K562 (cell line): Measurements from ENCODE around the gene MMS19. TPM values are rescaled to one million over a fixed set of nuclear protein-coding genes. Genes with fewer than 3 reads are reported as not detected.

Experiments
- ARID1B ChIP-seq: fragments of 450-650 bp; IDR thresholded peaks from 2 replicates; pipeline ENCODE4 v1.6.1; 2016; ENCODE audit warnings: antibody characterized with exemption, mild to moderate bottlenecking, inconsistent platforms
- C11orf30 ChIP-seq: fragments of 450-650 bp; IDR thresholded peaks from 2 replicates; pipeline ENCODE4 v1.6.1; 2016; ENCODE audit warnings: low read depth, mild to moderate bottlenecking
- CBFA2T3 ChIP-seq: fragments of 450-650 bp; IDR thresholded peaks from 2 replicates; pipeline ENCODE4 v1.6.1; 2017
- GTF3C2 ChIP-seq: IDR thresholded peaks from 3 replicates; pipeline ENCODE4 v1.6.1; 2011; ENCODE audit warnings: borderline replicate concordance, mild to moderate bottlenecking, moderate library complexity; ENCODE audit not compliant: insufficient read length; ENCODE audit errors: extremely low read depth
- HDAC1 ChIP-seq, 2 experiments: fragments of 450-650 bp; IDR thresholded peaks; 2 replicates each; pipeline ENCODE4 v1.6.1; 2016 to 2017; ENCODE audit warnings: inconsistent platforms in 1 of 2, mild to moderate bottlenecking in 1 of 2, moderate library complexity in 1 of 2
- HNRNPH1 ChIP-seq: fragments of 200-400 bp; formaldehyde crosslinking; optimal IDR thresholded peaks from 2 replicates; pipeline ENCODE3; 2017; ENCODE audit warnings: low read depth, mild to moderate bottlenecking, low read length, moderate library complexity
- MCM3 ChIP-seq: fragments of 450-650 bp; IDR thresholded peaks from 2 replicates; pipeline ENCODE4 v1.6.1; 2016
- MTA1 ChIP-seq: fragments of 450-650 bp; IDR thresholded peaks from 2 replicates; pipeline ENCODE4 v1.6.1; 2017; ENCODE audit warnings: borderline replicate concordance
- POLR2G ChIP-seq: fragments of 200-400 bp; formaldehyde crosslinking; IDR thresholded peaks from 2 replicates; pipeline ENCODE4 v1.6.1; 2017; ENCODE audit warnings: low read depth, mild to moderate bottlenecking, antibody characterized with exemption, low read length, moderate library complexity
- SP2 ChIP-seq: IDR thresholded peaks from 2 replicates; pipeline ENCODE4 v1.6.1; 2011; ENCODE audit warnings: mild to moderate bottlenecking, low read depth, low read length, moderate library complexity; ENCODE audit not compliant: poor library complexity, severe bottlenecking; ENCODE audit errors: extremely low read depth
- ZNF121 ChIP-seq: sonication (generic); formaldehyde crosslinking; conservative IDR thresholded peaks from 2 replicates; pipeline ENCODE4 v1.8.0; 2022; ENCODE audit warnings: missing genetic modification reagents
- ZNF263 ChIP-seq: sonication (generic); formaldehyde crosslinking; IDR thresholded peaks from 2 replicates; pipeline ENCODE4 v1.8.0; 2022; ENCODE audit warnings: mild to moderate bottlenecking, missing genetic modification reagents, borderline replicate concordance
- polyA plus RNA-seq, 8 experiments: library from polyadenylated mRNA; depleted of rRNA in 4 of 8; stranded (reverse) in 5 of 8; unstranded in 3 of 8; fragments of >200 nt; fragmentation: Nextera tagmentation in 2 of 8; fragmentation: Illumina TruSeq in 1 of 8; extraction: Ambion mirVana in 2 of 8; extraction: Trizol in 1 of 8; gene quantifications; 2 replicates each; pipeline versions ENCODE4 v1.2.1 to v1.2.3, GENCODE V29; 2011 to 2014; ENCODE audit warnings: inconsistent platforms in 1 of 8, missing spikeins in 1 of 8
- total RNA-seq, 7 experiments: library from RNA; depleted of rRNA in 6 of 7; stranded (reverse); fragments of >200 nt in 6 of 7; fragmentation: Illumina TruSeq in 2 of 7; extraction: Trizol in 2 of 7; gene quantifications; 2 replicates each; pipeline versions ENCODE4 v1.2.1 to v1.2.3, GENCODE V29; 2011 to 2021; ENCODE audit warnings: low replicate concordance in 1 of 7
- TF ChIP-seq, protein P1 (sequence below): fragments of 450-650 bp; IDR thresholded peaks from 2 replicates; pipeline ENCODE4 v1.6.1; 2017; ENCODE audit warnings: antibody characterized with exemption, mild to moderate bottlenecking
- TF ChIP-seq, protein P2 (sequence below): fragments of 250-450 bp; sonication (Bioruptor Pico); IDR thresholded peaks from 2 replicates; pipeline ENCODE4 v1.5.0; 2020; ENCODE audit warnings: mild to moderate bottlenecking, borderline replicate concordance

Gene MMS19
- total and polyA plus RNA-seq, 9 of the 15 experiments (the other 6 are each of a cell fraction or from before 2014, with no cell fraction given): 40.1 to 110 (median 62.9) TPM

GRCh38 chr10:97543025-97543546 is 44.9 kb upstream of the MMS19 start (continued):
- TF ChIP-seq GTF3C2 (no peak), ZNF121 (no peak), MCM3 (no peak), MTA1 (peak; percentile 24; the same call in 1 of the 2 replicates), SP2 (no peak), C11orf30 (0 out of 2 replicates have a peak, but pooled peaks have one; percentile 11), ARID1B (peak; percentile 77), POLR2G (no peak), HNRNPH1 (no peak), CBFA2T3 (peak; percentile 37), ZNF263 (CRISPR knock-in tag) (peak; percentile 37; the same call in 1 of the 2 replicates), HDAC1 (IDR thresholded peaks at IDR 0.05) (peak in 1 of 2 experiments; percentile 60; a peak in 2 of 4 replicates)
- TF ChIP-seq, protein P1, sequence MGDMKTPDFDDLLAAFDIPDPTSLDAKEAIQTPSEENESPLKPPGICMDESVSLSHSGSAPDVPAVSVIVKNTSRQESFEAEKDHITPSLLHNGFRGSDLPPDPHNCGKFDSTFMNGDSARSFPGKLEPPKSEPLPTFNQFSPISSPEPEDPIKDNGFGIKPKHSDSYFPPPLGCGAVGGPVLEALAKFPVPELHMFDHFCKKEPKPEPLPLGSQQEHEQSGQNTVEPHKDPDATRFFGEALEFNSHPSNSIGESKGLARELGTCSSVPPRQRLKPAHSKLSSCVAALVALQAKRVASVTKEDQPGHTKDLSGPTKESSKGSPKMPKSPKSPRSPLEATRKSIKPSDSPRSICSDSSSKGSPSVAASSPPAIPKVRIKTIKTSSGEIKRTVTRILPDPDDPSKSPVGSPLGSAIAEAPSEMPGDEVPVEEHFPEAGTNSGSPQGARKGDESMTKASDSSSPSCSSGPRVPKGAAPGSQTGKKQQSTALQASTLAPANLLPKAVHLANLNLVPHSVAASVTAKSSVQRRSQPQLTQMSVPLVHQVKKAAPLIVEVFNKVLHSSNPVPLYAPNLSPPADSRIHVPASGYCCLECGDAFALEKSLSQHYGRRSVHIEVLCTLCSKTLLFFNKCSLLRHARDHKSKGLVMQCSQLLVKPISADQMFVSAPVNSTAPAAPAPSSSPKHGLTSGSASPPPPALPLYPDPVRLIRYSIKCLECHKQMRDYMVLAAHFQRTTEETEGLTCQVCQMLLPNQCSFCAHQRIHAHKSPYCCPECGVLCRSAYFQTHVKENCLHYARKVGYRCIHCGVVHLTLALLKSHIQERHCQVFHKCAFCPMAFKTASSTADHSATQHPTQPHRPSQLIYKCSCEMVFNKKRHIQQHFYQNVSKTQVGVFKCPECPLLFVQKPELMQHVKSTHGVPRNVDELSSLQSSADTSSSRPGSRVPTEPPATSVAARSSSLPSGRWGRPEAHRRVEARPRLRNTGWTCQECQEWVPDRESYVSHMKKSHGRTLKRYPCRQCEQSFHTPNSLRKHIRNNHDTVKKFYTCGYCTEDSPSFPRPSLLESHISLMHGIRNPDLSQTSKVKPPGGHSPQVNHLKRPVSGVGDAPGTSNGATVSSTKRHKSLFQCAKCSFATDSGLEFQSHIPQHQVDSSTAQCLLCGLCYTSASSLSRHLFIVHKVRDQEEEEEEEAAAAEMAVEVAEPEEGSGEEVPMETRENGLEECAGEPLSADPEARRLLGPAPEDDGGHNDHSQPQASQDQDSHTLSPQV: peak; percentile 73; the same call in 1 of the 2 replicates
- TF ChIP-seq, protein P2, sequence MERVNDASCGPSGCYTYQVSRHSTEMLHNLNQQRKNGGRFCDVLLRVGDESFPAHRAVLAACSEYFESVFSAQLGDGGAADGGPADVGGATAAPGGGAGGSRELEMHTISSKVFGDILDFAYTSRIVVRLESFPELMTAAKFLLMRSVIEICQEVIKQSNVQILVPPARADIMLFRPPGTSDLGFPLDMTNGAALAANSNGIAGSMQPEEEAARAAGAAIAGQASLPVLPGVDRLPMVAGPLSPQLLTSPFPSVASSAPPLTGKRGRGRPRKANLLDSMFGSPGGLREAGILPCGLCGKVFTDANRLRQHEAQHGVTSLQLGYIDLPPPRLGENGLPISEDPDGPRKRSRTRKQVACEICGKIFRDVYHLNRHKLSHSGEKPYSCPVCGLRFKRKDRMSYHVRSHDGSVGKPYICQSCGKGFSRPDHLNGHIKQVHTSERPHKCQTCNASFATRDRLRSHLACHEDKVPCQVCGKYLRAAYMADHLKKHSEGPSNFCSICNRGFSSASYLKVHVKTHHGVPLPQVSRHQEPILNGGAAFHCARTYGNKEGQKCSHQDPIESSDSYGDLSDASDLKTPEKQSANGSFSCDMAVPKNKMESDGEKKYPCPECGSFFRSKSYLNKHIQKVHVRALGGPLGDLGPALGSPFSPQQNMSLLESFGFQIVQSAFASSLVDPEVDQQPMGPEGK (CRISPR knock-in tag): no peak
